Measurements from ENCODE around the gene SURF1. TPM values are rescaled to one million over a fixed set of nuclear protein-coding genes. Genes with fewer than 3 reads are reported as not detected.

SURF1 gene
- total and polyA plus RNA-seq, 9 of the 15 experiments (the other 6 are each of a cell fraction or from before 2014, with no cell fraction given), result 16.1 to 31.3 (median 20.9) TPM

DNA sequence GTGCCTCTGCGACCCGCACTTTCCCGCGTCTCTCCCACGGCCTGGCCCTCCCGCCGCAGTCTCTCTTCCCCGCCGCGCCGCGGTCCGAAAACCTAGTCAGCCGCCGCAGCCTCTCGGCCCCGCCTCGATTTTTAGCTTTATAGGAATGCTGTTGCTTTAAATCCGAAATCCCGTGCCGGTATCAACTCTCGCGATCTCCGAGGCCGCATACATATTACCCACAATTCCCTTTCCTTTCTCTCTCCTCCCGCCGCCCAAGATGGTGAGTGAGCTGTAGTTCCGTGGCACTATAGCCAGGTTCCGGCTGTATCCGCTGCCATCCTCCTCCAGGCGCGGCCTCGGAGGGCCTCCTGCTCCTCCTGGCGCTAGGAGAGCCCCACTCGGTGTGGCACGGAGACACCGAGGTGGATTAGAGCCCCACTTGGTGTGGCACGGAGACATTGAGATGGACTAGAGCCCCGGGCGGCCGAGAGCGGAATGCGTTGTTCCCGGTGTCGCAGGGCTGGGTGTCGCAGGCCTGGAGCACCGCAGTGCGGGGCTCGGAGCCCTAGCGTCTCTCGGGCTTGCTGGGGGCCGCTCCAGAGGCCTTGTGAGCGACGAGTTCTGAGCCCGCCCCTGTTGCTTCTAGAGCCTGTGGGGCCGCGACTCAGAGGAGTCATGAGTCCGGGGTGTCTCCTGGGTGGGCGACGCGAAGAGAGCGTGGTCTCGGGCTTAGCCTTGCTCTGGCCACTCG, 8.1 kb downstream of the SURF1 start, which contains the start of the genes MED22 and RPL7A (continued):
- TF ChIP-seq, protein P1, sequence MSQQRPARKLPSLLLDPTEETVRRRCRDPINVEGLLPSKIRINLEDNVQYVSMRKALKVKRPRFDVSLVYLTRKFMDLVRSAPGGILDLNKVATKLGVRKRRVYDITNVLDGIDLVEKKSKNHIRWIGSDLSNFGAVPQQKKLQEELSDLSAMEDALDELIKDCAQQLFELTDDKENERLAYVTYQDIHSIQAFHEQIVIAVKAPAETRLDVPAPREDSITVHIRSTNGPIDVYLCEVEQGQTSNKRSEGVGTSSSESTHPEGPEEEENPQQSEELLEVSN (IDR thresholded peaks at IDR 0.05; ENCODE audit: borderline replicate concordance in 1 of 2, extremely low read depth in 1 of 2, insufficient read depth in 1 of 2, insufficient read length in 1 of 2, low read depth in 1 of 2, low read length in 1 of 2, poor library complexity in 1 of 2, severe bottlenecking in 1 of 2), result peak in 1 of 2 experiments; percentile 9
- TF ChIP-seq ZNF165 (CRISPR knock-in tag; IDR thresholded peaks at IDR 0.05; ENCODE audit: borderline replicate concordance) (no peak), RFX7 (CRISPR knock-in tag; IDR thresholded peaks at IDR 0.05) (no peak), LARP7 (IDR thresholded peaks at IDR 0.05) (peak; percentile 38; the same call in 1 of the 2 replicates), NRF1 (conservative IDR thresholded peaks at IDR 0.05 in 1 of 2, IDR thresholded peaks at IDR 0.05 in 1 of 2) (0 out of 4 replicates have a peak, but pooled peaks of 1 of the 2 experiments have one; percentile 8), CCNT2 (IDR thresholded peaks at IDR 0.05; ENCODE audit: borderline replicate concordance, extremely low read depth, insufficient read length, low read depth, low read length) (no peak), SP1 (CRISPR knock-in tag; IDR thresholded peaks at IDR 0.05) (0 out of 2 replicates have a peak, but pooled peaks have one; percentile 39), RBM25 (IDR thresholded peaks at IDR 0.05; ENCODE audit: low read depth, low read length, severe bottlenecking) (no peak), TGIF2 (CRISPR knock-in tag; IDR thresholded peaks at IDR 0.05) (no peak; the same call in 1 of the 2 replicates), RBM22 (IDR thresholded peaks at IDR 0.05; ENCODE audit: low read depth, low read length, poor library complexity, severe bottlenecking) (peak; percentile 87), PHF21A (IDR thresholded peaks at IDR 0.05; ENCODE audit: borderline replicate concordance, low read depth) (no peak), CEBPG (CRISPR knock-in tag; IDR thresholded peaks at IDR 0.05) (no peak), CEBPG (tag; conservative IDR thresholded peaks at IDR 0.05 in 1 of 2, IDR thresholded peaks at IDR 0.05 in 1 of 2) (no peak), RBM34 (IDR thresholded peaks at IDR 0.05; ENCODE audit: borderline replicate concordance, insufficient read depth, low read length) (no peak), SRF (CRISPR knock-in tag; IDR thresholded peaks at IDR 0.05) (no peak), ZNF324 (CRISPR knock-in tag; IDR thresholded peaks at IDR 0.05) (no peak), ZNF146 (CRISPR knock-in tag; IDR thresholded peaks at IDR 0.05; ENCODE audit: unreplicated experiment) (no peak), GTF2A2 (tag; IDR thresholded peaks at IDR 0.05) (peak; percentile 59; the same call in 1 of the 2 replicates), NCOR1 (IDR thresholded peaks at IDR 0.05) (peak; percentile 57; the same call in 1 of the 2 replicates), BDP1 (IDR thresholded peaks at IDR 0.05; ENCODE audit: insufficient read depth, insufficient read length) (no peak), HCFC1 (IDR thresholded peaks at IDR 0.05; ENCODE audit: low read depth, low read length) (peak; percentile 73)
- TF ChIP-seq, protein P2, sequence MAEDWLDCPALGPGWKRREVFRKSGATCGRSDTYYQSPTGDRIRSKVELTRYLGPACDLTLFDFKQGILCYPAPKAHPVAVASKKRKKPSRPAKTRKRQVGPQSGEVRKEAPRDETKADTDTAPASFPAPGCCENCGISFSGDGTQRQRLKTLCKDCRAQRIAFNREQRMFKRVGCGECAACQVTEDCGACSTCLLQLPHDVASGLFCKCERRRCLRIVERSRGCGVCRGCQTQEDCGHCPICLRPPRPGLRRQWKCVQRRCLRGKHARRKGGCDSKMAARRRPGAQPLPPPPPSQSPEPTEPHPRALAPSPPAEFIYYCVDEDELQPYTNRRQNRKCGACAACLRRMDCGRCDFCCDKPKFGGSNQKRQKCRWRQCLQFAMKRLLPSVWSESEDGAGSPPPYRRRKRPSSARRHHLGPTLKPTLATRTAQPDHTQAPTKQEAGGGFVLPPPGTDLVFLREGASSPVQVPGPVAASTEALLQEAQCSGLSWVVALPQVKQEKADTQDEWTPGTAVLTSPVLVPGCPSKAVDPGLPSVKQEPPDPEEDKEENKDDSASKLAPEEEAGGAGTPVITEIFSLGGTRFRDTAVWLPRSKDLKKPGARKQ (CRISPR knock-in tag; IDR thresholded peaks at IDR 0.05), result no peak
- TF ChIP-seq, protein P3, sequence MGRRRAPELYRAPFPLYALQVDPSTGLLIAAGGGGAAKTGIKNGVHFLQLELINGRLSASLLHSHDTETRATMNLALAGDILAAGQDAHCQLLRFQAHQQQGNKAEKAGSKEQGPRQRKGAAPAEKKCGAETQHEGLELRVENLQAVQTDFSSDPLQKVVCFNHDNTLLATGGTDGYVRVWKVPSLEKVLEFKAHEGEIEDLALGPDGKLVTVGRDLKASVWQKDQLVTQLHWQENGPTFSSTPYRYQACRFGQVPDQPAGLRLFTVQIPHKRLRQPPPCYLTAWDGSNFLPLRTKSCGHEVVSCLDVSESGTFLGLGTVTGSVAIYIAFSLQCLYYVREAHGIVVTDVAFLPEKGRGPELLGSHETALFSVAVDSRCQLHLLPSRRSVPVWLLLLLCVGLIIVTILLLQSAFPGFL (CRISPR knock-in tag; IDR thresholded peaks at IDR 0.05), result no peak
- TF ChIP-seq, protein P4, sequence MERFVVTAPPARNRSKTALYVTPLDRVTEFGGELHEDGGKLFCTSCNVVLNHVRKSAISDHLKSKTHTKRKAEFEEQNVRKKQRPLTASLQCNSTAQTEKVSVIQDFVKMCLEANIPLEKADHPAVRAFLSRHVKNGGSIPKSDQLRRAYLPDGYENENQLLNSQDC (CRISPR knock-in tag; IDR thresholded peaks at IDR 0.05), result peak; percentile 28; the same call in 1 of the 2 replicates
